Adrenal gland (tissue), 5 donors: ENCODE measurements around the gene NABP2.

Experiments used
- POLR2A ChIP-seq, 2 donors: fragments of 450-650 bp; IDR thresholded peaks; one replicate each; pipeline ENCODE4 v1.6.1; 2017; ENCODE audit warnings: antibody characterized with exemption in 2 of 2, mild to moderate bottlenecking in 2 of 2, moderate library complexity in 1 of 2
- TF ChIP-seq, protein P1 (sequence below), 6 experiments: fragments of 450-650 bp in 4 of 6; fragments of 200-600 bp in 2 of 6; sonication (generic) in 1 of 6; IDR thresholded peaks; 1 replicate in 5 of 6; 2 replicates in 1 of 6; pipeline versions ENCODE4 v1.5.1 to v1.8.0; 2016 to 2021; ENCODE audit warnings: antibody characterized with exemption in 6 of 6, mild to moderate bottlenecking in 2 of 6, moderate library complexity in 1 of 6
- donor health status: DM: no; HTN: no; CAD: no.

DNA sequence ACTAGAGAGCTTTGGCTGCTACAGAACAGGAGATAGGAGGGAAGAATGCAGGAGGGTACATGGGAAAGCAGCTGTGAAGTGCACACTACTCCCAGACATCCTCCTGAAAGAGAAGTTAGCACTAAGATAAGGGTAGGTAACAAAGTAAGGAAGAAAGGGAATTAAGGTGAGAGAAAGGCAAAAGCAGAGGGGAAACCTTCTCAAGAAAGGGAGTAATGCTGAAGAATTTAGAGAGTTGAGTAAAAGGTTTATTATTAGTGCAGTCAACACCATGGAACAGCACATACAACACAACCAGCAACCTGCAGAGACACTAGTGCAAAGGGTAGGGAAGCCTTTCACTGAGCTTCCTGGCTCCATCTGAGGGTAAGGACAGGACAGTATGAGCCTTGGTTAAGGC is 19.9 kb upstream of the NABP2 start:
- TF ChIP-seq, protein P1, sequence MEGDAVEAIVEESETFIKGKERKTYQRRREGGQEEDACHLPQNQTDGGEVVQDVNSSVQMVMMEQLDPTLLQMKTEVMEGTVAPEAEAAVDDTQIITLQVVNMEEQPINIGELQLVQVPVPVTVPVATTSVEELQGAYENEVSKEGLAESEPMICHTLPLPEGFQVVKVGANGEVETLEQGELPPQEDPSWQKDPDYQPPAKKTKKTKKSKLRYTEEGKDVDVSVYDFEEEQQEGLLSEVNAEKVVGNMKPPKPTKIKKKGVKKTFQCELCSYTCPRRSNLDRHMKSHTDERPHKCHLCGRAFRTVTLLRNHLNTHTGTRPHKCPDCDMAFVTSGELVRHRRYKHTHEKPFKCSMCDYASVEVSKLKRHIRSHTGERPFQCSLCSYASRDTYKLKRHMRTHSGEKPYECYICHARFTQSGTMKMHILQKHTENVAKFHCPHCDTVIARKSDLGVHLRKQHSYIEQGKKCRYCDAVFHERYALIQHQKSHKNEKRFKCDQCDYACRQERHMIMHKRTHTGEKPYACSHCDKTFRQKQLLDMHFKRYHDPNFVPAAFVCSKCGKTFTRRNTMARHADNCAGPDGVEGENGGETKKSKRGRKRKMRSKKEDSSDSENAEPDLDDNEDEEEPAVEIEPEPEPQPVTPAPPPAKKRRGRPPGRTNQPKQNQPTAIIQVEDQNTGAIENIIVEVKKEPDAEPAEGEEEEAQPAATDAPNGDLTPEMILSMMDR (IDR thresholded peaks at IDR 0.05): no peak
- no peak for TF ChIP-seq POLR2A (IDR thresholded peaks at IDR 0.05)
